Nucleus accumbens (tissue), 56 donors: ENCODE data around the gene SUPT3H.

Experiments used
- DNase-seq, 56 donors: peaks; one replicate each; lab custom pipeline; 2025; lab: John Stamatoyannopoulos, UW

Gene SUPT3H

DNA sequence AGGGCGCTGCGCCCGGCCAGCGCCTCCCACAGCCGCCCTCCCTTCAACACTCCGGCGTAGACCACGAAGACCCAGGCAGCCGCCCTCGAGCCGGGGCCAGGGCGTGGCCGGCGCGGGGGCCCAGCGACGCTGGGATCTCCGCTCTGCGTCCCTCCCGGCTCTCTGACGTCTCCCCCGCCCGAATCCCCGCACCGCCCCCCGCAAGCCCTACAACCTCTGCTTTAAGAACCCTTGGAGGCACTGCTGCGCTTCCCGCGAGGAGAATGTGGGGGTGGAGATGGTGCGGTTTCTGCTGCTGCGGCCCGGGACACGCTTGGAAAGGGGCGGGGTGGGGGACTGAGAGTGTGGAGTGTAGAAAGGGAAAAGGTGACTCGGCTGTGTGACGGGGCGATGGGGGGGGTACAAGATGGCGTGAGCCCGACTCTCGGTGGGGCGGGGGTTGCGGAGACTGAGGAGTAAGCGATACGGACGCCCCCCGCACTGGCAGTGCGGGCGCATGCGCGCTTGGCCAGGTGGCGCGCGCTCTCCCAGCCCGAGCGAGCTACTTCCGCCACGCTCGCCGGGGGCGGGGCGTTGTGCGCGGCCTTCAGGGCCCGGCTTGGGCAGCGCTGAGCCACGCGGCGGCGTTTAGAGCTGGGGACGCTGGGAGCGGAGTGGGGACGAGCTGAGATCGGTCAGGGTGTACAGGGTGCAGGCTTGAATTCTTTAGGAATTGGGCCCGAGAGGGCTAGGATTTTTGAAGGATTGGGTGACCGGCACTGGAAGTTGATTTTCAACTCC is at the start of gene SUPT3H:
Gene SUPT3H, minus strand, starts transcription at position 381 of the 780 bp plus-strand sequence.
- peak; percentile 53 to 93 (median 85) for DNase-seq

DNA sequence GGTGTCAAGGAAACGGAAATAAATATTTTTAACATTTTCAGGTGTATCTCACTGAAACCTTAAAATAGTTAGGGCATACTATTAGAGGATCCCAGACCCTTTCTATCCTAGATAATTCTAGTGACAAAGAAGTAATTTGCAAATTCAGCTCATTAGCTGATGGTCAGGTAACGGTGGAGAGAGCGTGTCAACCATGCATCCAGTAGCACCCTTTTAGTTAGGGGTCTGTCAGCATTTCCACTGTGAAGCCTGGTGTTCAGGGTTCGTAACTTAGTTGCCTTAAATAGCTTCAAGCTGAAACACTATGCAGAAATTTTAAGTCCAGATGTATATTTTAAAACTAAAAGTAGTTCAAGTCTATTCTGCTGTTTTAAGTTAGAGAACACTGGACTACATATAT is 48.5 kb upstream of the SUPT3H start:
- DNase-seq = no peak

GRCh38 chr6:45424451-45424861 is 46.7 kb upstream of the SUPT3H start:
- no peak for DNase-seq

DNA sequence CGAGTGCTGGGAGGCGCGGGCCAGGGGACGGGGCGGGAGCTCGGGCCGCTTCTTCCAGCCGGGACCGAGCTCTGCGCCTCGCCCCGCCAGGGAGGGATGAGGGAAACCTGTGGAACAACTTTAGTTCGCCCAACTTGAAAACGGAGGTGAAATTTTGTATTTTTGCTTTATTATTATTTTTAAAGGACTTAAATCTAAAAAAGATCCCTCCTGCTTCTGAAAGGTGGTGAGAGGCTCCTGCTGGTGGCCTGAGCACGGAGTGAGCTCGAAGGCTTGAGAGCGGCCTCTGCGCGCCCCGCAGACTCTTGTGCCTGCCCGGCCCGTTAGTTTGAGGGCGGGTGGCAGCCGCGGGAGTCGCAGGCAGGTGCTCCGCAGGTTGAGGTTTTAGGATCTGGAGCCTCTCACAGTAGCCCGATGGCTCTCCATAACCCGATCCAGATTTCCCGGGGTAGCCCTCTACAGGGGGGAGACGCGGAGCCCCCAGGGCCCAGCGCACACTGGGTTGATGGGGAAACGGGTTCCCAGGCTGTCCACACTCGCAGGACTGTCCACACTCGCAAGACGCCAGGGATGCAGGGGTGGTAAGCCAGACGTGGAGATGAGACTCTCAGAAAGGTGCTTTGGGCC is 46.2 kb upstream of the SUPT3H start:
- DNase-seq = peak in 2 of 56 donors; percentile 7

- DNase-seq = peak in 13 of 56 donors; percentile 13 to 49 (median 27)
Measured at GRCh38 chr6:45423111-45423823, 45.5 kb upstream of the SUPT3H start.

DNA sequence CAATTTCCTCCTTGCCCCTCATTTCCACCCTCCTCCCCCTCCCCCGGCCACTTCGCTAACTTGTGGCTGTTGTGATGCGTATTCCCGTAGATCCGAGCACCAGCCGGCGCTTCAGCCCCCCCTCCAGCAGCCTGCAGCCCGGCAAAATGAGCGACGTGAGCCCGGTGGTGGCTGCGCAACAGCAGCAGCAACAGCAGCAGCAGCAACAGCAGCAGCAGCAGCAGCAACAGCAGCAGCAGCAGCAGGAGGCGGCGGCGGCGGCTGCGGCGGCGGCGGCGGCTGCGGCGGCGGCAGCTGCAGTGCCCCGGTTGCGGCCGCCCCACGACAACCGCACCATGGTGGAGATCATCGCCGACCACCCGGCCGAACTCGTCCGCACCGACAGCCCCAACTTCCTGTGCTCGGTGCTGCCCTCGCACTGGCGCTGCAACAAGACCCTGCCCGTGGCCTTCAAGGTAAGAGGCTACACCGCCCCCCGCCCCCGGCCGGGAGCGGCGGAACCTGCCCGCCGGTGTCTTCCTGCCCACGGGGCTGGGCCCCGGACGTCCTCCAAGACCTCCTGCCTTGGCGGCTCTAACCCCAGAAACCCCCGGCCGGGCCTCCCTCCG is 44.9 kb upstream of the SUPT3H start:
- peak in 18 of 56 donors; percentile 4 to 62 (median 46) for DNase-seq

GRCh38 chr6:45421709-45422502 is 44.2 kb upstream of the SUPT3H start:
- DNase-seq = peak in 41 of 56 donors; percentile 10 to 76 (median 58)

DNA sequence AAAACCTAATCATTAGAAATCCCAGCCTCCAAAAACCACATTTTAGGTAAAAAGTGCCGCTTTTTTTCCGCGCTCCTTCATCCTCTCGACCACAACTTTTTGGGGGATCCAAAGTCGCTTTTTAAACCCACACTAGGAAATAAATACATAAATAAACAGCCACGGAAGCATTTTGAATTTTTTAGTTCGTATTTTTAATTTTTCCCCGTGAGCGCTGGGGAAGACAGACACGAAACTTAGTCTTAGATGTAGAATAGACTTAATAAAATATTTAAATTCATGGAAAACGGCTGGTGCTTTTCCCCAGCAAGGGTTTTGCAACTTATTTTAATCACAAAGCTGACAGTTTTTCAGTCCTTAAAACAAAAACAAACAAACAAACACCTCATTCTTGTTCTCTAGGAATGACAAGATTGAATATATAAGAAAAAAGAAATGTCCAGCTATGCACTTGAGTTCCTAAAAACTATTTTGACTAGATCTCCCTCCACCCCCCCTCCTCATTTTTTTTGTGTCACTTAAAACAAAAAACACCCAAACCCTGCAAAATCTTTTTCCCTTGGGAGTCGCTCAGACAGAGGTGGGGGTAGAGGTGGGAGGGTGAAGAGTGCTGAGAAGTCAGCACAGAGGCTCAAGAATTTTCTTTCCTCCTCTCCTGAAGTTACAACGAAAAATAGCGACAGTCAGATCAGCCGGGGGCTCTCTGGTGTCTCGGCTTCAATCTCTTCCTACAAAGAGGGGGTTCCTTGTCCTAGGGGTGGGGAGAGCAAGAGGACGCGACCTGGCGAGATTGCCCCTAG is 43.4 kb upstream of the SUPT3H start:
- DNase-seq = peak in 1 of 56 donors; percentile 43

DNA sequence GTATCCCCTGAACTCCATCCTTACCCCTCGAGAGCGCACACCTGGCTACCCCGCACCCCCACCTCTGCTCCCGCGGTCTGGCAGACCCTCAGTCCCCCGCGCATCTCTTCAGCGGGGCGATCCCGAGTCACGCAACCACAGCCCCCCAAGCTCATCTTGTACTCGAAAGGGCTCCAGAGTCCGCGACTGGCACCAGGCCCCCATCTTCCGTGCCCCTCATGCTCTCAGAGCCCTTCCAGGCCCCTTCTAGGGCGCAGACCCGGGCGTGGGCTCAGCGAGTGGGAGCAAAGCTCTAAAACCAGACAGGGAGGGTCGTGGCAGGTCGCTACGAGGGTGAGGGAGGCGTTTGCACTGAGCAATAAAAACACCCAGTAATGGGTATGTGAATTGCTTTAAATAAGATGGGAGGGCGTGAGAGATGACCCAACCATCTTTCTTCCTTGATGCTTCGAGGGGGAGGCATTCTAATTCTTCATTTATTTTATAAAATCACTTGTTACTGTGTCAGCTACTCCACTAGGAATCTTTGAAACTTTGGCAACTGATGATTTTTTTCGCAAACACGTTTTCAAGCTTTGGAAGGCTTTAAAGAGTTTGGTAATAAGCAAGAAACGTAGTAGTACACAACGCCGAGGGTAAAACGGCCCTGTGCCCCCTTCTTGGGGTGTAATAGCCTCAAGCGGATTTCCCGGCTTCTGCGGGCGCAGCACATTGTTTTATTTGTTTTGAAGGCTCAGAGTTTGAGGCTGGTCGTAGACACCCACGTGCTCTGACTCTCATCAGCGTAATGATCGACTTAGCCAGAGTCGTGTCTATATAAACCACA is 42.6 kb upstream of the SUPT3H start:
- DNase-seq = peak in 2 of 56 donors; percentile 11 to 17

DNA sequence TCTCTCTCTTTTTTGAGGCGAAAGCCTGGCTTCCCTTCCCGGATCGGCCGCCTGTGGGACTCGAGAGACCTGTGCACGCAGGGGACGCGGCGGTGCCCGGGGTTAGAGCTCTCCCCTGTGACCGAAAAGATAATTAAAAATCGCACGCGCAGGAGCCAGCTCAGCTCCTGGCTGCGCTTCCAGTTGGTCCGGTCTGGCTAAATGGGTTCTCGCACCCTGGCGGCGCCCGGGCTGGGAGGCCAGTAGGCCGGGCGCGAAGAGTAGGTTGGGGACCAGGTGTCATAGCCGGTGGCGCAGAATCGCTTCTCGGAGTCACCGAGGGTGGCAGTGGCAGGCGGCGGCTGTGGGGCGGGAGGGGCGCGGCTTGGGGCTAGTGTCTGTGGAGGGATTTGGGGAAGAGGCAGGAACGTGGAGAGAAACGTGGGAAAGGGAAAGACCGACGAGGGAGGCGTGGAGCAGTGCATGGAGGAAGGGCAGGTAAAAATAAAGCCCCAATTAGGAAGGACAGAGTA is 41.9 kb upstream of the SUPT3H start:
- DNase-seq = peak in 28 of 56 donors; percentile 8 to 65 (median 26)

- DNase-seq = no peak
Measured at GRCh38 chr6:45417436-45417835, 39.7 kb upstream of the SUPT3H start.

GRCh38 chr6:45416700-45417099 is 39.0 kb upstream of the SUPT3H start:
- DNase-seq = no peak

- DNase-seq = no peak
Measured at GRCh38 chr6:45415788-45416518, 38.2 kb upstream of the SUPT3H start.

DNA sequence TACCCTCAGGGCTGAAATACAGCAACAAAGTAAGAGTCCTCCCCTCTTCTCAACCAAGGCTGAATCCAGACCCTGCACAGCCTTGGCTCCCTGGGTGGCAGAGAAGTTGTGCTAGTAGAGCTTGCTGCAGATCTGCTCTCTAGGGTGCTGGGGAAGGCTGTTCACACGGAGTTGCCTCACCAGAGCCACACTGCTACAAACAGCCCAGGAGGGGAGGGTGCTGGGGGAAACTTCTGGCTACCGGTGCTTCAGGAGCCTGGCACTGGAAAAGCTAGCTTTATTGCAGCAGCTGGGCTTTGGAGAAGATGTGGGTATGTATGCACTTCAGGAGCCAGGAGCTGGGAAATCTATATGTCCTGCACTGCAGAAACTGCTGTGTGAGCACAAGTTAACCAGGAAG is 37.6 kb upstream of the SUPT3H start:
- DNase-seq = no peak

- DNase-seq = no peak
Measured at GRCh38 chr6:45411959-45412358, 34.2 kb upstream of the SUPT3H start.

DNA sequence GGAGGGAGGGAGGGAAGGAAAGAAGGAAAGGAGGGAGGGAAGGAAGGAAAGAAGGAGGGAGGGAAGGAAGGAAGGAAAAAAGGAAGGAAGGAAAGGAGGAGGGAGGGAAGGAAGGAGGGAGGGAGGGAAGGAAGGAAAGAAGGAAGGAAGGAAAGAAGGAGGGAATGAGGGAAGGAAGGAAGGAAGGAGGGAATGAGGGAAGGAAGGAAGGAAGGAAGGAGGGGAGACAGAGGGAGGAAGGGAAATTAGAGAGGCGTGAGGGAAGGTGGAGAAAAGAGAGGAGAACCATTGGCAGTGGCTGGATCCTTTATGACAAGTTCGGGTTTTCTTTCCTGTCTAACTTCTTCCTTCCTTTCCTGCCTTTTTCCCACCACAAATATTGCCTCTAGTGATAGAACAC is 22.3 kb upstream of the SUPT3H start:
- no peak for DNase-seq

GRCh38 chr6:45398075-45398813 is 20.5 kb upstream of the SUPT3H start:
- DNase-seq = no peak
